ENCODE data around the gene SCAMP4. TPM values are rescaled to one million over a fixed set of nuclear protein-coding genes. Genes with fewer than 3 reads are reported as not detected.

SCAMP4 gene
- total and polyA plus RNA-seq, 9 of the 15 experiments (the other 6 are each of a cell fraction or from before 2014, with no cell fraction given) = 0.81 to 45.9 (median 12.8) TPM

GRCh38 chr19:1856698-1857603, 48.2 kb upstream of the SCAMP4 start (continued):
- TF ChIP-seq ZNF407 (IDR thresholded peaks at IDR 0.05; ENCODE audit: low read depth) (no peak), ATF7 (IDR thresholded peaks at IDR 0.05) (peak; percentile 60), ZBTB9 (CRISPR knock-in tag; IDR thresholded peaks at IDR 0.05) (0 out of 2 replicates have a peak, but pooled peaks have one; percentile 52), ZNF12 (CRISPR knock-in tag; IDR thresholded peaks at IDR 0.05) (0 out of 2 replicates have a peak, but pooled peaks have one; percentile 37), ATF6 (CRISPR knock-in tag; IDR thresholded peaks at IDR 0.05) (peak; percentile 74; the same call in 1 of the 2 replicates), ZBTB11 (CRISPR knock-in tag; IDR thresholded peaks at IDR 0.05) (peak in 2 of 3 experiments; percentile 35 to 78; a peak in 2 of 6 replicates), CBX3 (IDR thresholded peaks at IDR 0.05; ENCODE audit: borderline replicate concordance in 1 of 2, low read length in 2 of 2) (no peak)

Data from K562 (cell line).